OCI-LY7 (cell line): ENCODE measurements around the gene PLA2G4A.

ENCODE experiments used
- EZH2phosphoT487 ChIP-seq: fragments of 200-600 bp; sonication (generic); IDR thresholded peaks from 2 replicates; pipeline ENCODE4 v1.6.1; 2018; ENCODE audit warnings: low read depth, borderline replicate concordance, mild to moderate bottlenecking, mixed run types, antibody characterized with exemption, low read length, moderate library complexity, mixed read lengths
- TF ChIP-seq, protein P1 (sequence below): fragments of 200-600 bp; sonication (generic); conservative IDR thresholded peaks from 2 replicates; pipeline ENCODE4 v1.5.1; 2014; ENCODE audit warnings: mild to moderate bottlenecking, antibody characterized with exemption, low read length, moderate library complexity, mixed read lengths

DNA sequence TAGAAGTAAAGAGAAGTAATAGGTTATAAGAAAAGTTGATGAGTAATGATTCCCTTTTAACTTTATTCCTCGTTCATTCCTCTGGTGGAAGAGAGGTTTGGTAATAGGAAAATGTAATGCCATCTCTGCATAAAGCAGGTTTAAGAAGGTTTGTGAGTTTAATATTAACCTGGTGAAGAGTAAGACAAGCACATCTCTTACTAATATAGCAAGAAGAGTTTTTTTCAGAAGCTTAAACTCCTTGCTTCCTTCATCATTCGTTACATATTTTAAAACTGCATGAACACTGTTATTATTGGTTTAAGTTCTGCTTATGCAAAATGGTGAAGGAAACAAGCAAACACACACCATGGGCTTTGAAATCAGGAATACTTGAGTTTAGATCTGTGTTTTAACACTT is 9.2 kb upstream of the PLA2G4A start:
- TF ChIP-seq, protein P1, sequence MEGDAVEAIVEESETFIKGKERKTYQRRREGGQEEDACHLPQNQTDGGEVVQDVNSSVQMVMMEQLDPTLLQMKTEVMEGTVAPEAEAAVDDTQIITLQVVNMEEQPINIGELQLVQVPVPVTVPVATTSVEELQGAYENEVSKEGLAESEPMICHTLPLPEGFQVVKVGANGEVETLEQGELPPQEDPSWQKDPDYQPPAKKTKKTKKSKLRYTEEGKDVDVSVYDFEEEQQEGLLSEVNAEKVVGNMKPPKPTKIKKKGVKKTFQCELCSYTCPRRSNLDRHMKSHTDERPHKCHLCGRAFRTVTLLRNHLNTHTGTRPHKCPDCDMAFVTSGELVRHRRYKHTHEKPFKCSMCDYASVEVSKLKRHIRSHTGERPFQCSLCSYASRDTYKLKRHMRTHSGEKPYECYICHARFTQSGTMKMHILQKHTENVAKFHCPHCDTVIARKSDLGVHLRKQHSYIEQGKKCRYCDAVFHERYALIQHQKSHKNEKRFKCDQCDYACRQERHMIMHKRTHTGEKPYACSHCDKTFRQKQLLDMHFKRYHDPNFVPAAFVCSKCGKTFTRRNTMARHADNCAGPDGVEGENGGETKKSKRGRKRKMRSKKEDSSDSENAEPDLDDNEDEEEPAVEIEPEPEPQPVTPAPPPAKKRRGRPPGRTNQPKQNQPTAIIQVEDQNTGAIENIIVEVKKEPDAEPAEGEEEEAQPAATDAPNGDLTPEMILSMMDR: no peak
- no peak for TF ChIP-seq EZH2phosphoT487
